NCI-H82 treated with DMSO at 0.1 percent for 48 hours (cell line): ENCODE data around the gene CACNG5.

Experiments
- DNase-seq: peaks from one replicate; lab custom pipeline; 2025; ENCODE audit not compliant: unreplicated experiment; lab: John Stamatoyannopoulos, UW

Gene CACNG5

GRCh38 chr17:66819466-66819865, 15.5 kb upstream of the CACNG5 start:
- DNase-seq: no peak

GRCh38 chr17:66822009-66822408, 12.9 kb upstream of the CACNG5 start:
- DNase-seq: no peak

- no peak for DNase-seq
Observed at GRCh38 chr17:66826856-66827255, 8.1 kb upstream of the CACNG5 start.

DNA sequence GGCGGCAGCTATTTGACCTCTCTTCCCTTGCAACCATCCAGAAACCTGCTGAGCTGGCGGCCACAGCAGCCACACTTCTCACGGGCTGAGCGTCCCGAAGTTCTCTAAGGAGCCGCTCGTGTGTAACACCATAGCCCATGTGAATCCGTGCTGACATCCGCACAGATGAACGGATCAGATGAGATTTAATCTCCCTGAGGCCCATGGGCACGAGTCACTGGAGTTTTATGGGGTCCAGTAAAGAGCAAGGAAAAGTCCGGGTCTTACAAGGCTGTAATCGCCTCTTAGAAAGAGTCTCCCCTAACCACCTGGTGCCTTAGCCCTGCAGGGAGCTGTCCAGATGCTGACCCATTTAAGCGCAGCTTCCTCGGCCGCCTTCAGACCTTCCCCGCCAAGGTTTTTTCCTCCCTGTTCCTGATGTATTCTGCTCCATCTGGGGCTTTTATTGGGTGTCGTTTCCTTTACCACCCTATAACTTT, 5.5 kb upstream of the CACNG5 start:
- DNase-seq: peak; percentile 73

GRCh38 chr17:66829883-66830282, 5.0 kb upstream of the CACNG5 start:
- peak; percentile 68 for DNase-seq

DNA sequence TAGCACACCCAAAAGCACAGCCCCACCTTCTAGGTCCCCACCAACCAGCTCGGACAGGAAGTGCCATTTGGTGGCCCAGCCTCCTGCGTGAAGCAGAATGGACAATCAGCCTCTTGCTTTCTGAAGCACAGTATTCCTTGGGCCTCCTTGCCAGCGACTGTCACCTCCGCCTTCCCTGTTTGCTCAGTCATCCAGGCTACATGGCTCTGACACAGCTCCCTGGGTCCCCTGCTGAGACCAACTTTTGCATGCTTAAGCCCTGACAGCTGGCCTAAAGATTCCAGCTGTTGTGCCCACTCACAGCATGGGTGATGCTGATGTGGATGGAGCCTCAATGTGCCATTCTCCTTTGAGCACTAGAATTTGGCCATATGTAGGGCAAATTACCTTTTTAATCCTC, 4.5 kb upstream of the CACNG5 start:
- no peak for DNase-seq

- no peak for DNase-seq
Observed at GRCh38 chr17:66831383-66832210, 3.3 kb upstream of the CACNG5 start.

- DNase-seq: no peak
Observed at GRCh38 chr17:66833201-66833600, 1.7 kb upstream of the CACNG5 start.

DNA sequence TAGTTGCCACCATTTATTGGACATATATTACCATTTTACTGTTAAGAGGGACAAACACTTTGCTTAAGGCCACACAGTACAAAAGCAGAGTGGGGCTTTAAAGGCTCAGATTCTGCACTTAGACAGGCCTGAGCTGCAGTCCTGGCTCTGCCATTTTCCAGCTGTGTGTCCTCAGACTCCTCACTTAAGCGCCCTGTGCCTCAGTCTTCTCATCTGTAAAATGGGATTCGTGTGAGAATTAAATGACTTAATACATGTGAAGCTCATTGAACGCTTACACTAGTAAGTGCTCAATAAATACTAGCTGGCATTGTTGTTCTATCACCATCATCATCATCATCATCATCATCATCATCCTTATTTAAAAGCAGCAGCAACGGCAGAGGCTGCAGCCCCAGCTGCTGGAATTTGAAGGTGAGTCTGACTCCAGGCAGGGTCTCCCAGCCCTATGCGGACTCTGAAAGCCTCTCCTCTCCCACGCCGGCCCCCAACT, 445 bp upstream of the CACNG5 start:
- DNase-seq: no peak

GRCh38 chr17:66835476-66835875, 559 bp downstream of the CACNG5 start:
- DNase-seq: peak; percentile 55

GRCh38 chr17:66836063-66837005, 1.4 kb downstream of the CACNG5 start:
- DNase-seq: no peak

- DNase-seq: no peak
Observed at GRCh38 chr17:66837226-66837625, 2.3 kb downstream of the CACNG5 start.

DNA sequence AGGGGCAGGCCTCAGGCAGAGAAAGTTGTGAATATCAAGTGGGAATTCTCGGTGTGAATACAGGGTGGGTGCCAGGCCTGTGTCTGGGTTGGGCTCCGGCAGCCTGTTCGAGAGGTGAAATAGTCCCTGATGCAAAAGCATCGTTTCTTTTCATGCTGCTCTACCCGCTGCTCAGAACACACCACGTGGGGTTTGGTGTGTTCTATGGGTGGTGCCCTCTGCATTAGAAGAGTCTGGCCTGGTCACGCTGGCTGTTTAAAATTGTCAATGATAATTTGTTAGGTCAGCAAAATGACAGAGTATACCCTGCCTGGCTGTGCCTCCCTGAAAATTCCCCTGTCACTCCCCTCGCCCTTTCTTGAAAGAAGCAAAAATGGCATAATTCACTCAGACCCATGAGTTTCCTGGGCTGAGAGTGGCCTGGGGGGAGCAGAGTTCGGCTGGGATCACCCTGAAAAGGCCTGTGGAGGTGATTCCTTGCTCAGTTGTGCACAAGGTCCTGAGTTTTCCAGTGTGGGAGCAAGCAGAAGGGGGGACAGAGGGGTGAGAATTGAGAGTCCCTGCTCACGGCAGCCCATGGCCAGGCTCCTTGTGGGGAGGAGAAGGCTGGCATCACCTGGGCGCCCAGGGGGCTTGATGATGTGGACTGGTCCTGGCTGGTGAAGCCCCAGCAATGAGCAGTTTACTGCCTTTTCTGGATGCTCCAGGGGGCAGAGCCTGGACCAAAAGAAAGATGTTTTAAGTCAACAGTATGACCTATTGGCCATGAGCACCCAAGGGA, 3.2 kb downstream of the CACNG5 start:
- no peak for DNase-seq

DNA sequence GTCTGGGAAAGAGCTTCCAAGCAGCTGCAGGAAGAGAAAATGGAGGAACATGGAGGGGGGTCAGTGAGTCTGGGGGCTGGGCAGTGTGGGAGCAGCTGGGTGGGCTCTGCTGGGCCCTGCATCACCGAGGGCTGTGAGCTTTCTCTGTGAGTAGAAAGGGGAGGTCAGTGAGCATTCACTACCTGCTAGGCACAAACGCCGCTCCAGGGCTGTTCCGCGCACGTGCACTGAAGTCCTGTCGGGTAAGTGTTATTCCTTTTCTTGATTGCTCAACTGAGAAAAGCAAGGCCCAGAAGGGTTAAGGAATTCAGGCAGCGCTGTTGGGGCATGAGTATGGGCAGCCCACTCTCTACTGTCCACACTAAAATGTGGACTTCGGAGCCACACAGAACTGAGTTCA, 4.7 kb downstream of the CACNG5 start:
- no peak for DNase-seq

DNA sequence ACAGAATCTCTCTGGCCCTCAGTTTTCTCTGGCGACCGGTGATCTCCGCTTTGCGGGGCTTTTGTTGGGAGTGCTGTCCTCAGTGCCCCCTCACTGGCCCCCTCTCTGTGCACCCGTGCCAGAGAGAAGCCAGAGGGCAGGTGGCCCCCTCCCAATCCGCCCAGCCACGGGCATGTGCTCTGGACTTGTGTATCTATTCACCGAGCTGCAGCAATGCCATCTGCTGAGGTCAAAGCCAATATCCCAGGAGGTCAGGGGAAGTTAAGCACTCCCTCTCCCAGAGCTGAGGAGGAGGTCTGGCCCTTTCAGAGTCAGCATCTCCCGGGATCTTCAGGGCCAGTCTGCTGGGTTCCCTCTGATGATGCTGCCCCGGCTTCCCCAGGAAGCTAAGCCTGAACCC, 5.1 kb downstream of the CACNG5 start:
- DNase-seq: no peak

DNA sequence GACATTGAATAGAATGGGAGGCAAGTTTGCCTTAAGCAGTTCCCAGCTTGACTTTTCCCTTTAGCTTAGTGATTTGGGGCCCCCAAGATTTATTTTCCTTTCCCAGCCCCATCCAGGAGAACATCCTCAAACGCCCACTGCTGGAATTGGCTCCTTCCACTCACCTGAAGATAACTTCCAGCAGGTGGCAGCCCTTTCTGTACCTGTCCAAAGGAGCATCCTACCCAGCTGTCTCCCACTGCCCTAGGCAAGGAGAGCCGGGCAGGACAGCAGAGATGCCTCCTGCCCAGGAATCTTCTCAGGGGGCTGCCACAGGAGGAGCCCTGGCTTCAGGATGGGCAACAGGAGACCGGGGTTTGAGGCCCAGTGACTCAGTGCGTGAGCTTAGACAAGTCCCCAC, 6.4 kb downstream of the CACNG5 start:
- DNase-seq: no peak

- no peak for DNase-seq
Observed at GRCh38 chr17:66841744-66842143, 6.8 kb downstream of the CACNG5 start.

GRCh38 chr17:66842505-66842904, 7.6 kb downstream of the CACNG5 start:
- DNase-seq: no peak

DNA sequence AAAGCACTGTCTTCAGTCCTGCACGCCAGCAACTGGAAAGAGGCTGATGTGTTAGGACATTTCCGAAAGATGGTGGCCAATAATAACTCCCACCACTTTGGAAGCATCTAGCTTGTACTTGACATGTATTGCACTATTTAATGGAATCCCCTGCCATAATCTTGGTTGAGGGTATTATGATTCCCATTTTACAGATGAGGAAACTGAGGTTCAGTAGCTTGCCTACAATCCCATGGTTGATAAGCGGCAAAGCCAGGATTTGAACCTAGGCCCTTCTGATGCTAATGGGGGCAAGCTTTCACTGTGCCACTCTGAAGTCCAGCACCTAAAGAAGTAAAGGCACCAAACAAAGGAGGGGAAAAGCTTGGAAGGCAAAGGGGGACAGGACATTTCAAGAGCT, 8.0 kb downstream of the CACNG5 start:
- DNase-seq: no peak

DNA sequence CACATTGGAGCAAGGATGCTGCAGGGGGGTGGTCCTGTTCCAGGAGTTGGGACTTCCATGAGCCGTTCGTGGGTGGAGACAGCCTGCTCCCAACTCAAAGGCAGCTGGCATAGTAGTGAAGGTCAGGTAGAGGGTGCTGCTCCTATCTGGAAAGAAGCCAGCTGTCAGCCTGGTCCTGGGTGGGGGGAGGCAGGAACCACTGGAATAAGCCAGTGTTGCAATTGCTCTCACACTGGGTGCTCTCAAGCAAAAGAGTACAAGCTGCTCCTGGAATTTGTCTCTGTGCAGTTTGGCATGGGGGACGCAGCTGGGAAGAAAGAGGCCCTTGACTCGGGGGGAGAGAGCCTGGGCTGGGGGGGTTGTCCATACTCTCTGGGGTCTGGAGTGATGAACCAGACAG, 8.7 kb downstream of the CACNG5 start:
- no peak for DNase-seq

DNA sequence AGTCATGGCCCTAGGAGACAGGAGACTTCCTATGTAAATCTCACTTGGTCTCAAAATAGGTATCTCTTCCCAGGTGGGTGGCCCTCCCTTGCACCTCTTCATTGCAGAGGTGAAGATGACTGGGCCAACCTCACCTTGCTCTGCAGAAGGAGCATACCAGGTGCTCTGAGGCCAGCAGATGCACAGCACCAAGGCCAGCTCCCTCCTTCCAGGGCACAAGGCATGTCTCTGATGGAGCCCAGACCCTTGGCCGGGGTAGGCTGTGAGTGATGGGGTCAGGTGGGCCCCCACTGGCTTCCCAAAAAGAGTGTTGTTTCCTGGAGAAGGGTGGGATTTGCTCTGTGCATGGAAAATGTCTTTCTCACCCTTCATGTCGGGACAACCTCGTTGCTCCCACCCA, 12.8 kb downstream of the CACNG5 start:
- no peak for DNase-seq
